A549 (cell line): Measurements from ENCODE around the gene FRMD3.

Experiments
- EP300 ChIP-seq, 2 experiments: fragments of >200 bp; sonication (Bioruptor Twin); formaldehyde crosslinking; IDR thresholded peaks; 2 replicates in 1 of 2; 3 replicates in 1 of 2; pipeline ENCODE4 v1.6.1; 2016 to 2017
- KDM5A ChIP-seq: fragments of 200-600 bp; sonication (generic); IDR thresholded peaks from 2 replicates; pipeline ENCODE4 v1.6.1; 2016; ENCODE audit warnings: antibody characterized with exemption, mild to moderate bottlenecking
- POLR2A ChIP-seq: IDR thresholded peaks from 2 replicates; pipeline ENCODE4 v1.6.1; 2012; ENCODE audit warnings: mild to moderate bottlenecking, low read length
- REST ChIP-seq: fragments of 200-600 bp; sonication (generic); IDR thresholded peaks from 2 replicates; pipeline ENCODE4 v1.6.1; 2016; ENCODE audit warnings: antibody characterized with exemption, mild to moderate bottlenecking, moderate library complexity
- RFX5 ChIP-seq: fragments of 450-650 bp; IDR thresholded peaks from 2 replicates; pipeline ENCODE4 v1.7.1; 2014; ENCODE audit warnings: antibody characterized with exemption, mild to moderate bottlenecking, moderate library complexity
- TF ChIP-seq, protein P1 (sequence below): fragments of >200 bp; sonication (Bioruptor Twin); formaldehyde crosslinking; IDR thresholded peaks from 3 replicates; pipeline ENCODE4 v1.5.1; 2016
- TF ChIP-seq, protein P2 (sequence below): IDR thresholded peaks from 2 replicates; pipeline ENCODE4 v1.6.1; 2012

DNA sequence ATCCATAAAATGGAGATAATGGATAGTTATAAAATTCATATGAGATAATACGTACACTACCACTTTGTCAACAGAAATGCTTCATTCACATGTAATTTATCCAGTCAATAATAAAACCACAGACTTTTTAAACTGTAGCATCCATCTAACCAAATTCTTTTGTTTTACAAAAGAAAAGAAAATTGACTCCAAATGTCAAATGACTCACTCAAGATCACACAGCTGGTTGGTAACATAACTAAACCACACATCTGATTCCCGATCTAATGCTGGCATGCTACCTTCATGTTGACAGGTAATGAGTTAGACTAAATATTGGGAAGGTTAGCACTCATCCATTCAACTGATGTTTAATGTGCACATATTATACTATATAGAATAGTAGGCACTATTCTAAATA, 4.9 kb downstream of the FRMD3 start:
- TF ChIP-seq, protein P1, sequence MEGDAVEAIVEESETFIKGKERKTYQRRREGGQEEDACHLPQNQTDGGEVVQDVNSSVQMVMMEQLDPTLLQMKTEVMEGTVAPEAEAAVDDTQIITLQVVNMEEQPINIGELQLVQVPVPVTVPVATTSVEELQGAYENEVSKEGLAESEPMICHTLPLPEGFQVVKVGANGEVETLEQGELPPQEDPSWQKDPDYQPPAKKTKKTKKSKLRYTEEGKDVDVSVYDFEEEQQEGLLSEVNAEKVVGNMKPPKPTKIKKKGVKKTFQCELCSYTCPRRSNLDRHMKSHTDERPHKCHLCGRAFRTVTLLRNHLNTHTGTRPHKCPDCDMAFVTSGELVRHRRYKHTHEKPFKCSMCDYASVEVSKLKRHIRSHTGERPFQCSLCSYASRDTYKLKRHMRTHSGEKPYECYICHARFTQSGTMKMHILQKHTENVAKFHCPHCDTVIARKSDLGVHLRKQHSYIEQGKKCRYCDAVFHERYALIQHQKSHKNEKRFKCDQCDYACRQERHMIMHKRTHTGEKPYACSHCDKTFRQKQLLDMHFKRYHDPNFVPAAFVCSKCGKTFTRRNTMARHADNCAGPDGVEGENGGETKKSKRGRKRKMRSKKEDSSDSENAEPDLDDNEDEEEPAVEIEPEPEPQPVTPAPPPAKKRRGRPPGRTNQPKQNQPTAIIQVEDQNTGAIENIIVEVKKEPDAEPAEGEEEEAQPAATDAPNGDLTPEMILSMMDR, result no peak
- no peak for TF ChIP-seq RFX5
- no peak for TF ChIP-seq EP300 (IDR thresholded peaks at IDR 0.05)
- TF ChIP-seq POLR2A, result no peak
- TF ChIP-seq KDM5A, result no peak
- TF ChIP-seq REST, result no peak
- TF ChIP-seq, protein P2, sequence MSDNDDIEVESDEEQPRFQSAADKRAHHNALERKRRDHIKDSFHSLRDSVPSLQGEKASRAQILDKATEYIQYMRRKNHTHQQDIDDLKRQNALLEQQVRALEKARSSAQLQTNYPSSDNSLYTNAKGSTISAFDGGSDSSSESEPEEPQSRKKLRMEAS, result no peak
